Effector CD8-positive, alpha-beta T cell (primary cell): ENCODE data around the gene CHCHD4.

Experiments
- DNase-seq: peaks from one replicate; lab custom pipeline; 2025; lab: John Stamatoyannopoulos, UW

Gene CHCHD4

DNA sequence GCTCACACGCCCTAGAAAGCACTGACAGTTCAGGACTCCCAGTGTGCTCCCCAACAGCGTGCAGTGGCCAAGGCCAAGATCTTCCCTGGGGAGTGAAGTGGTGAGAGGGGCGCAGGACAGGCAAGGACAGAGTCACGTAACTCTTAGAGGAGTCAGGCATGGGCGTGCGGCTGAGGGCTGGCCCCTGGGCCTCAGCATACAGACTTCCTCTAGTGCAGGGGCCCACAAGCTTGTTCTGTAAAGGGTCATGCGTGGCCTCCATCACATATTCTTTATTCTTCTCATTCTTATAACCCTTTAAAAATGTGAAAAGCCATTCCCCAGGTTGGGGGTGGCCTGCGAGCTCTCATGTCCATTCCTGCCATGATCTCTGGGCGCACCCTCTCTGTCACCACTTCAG, 25.4 kb upstream of the CHCHD4 start:
- no peak for DNase-seq

DNA sequence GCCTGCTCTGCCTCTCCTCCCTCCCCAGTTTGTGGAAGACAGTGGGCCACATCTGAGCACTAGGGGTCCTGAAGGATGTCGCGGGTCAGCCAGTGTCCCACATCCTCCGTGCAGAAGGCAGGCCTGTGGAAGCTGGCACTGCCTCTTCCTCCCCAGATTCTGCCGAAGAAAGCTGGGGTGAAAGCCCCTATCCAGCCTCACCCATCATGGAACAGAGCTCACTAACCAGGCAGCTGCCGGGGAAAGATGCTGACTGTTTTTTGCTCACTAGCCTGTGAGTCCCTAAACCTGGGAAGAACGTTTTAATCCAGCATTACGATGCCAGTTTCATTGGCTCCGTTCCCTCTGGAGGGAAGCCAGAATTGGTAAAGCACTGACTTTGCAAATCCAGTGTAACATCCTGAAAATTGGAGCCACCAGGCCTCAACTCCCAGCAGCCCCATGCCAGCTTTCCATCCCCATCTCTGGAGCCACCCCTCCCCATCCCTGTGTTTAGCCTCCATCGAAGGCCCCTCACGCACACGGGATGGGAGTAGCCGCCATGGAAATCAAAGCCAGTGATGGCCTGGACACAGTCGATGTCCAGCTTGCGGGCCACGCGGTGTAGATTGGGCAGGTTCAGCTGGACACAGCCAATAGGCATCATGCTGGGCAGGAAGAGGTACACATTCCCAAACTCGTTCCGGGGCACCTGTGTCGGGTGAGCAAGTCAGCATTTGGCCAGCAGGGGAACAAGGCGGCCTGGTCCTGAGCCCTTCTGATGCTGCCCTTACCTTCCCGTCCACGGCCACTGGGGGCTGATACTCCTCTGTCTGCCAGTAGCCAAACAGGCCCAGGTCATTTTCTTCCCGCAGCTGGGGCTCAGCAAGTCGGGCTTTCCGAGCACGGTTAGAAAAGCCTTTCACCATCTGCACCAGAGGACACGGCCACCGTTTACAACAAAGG, 23.6 kb upstream of the CHCHD4 start:
- DNase-seq = no peak

DNA sequence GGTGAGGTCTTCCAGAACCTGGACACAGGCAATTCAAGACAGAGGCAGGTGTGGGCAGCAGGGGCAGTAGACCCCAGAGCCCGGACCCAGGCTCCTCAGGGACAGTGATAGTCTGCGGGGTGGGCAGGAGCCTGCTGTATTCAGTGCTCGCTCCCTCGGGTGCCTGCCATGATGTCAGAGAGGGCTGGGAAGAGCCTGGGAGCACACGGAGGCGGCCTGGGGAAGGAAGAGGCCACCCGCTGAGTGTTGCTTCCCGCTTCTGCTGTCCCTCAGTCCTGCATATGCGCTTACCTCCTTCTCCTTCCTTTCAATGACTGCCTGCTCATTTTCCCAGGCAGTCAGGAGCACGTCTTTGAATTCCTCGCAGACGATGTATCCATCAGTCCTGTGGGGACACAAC, 22.9 kb upstream of the CHCHD4 start:
- no peak for DNase-seq

DNA sequence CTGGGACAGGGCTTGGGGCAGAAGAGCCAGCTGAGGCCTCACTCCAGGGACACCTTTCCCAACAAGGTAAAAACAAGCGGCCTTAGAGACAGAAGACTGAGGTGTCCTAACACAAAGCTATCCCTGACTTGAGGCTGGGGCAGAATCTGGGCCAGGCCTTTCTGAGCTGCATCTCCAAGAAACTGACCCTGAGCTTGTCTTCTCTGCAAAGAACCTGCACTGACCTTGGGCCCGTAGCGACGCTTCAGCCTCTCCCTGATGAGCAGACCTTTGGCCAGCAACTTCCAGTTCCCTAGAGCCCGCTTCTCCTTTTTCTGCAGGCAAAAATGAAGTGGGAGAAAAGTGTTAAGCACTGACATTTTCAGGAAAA, 22.4 kb upstream of the CHCHD4 start:
- no peak for DNase-seq

DNA sequence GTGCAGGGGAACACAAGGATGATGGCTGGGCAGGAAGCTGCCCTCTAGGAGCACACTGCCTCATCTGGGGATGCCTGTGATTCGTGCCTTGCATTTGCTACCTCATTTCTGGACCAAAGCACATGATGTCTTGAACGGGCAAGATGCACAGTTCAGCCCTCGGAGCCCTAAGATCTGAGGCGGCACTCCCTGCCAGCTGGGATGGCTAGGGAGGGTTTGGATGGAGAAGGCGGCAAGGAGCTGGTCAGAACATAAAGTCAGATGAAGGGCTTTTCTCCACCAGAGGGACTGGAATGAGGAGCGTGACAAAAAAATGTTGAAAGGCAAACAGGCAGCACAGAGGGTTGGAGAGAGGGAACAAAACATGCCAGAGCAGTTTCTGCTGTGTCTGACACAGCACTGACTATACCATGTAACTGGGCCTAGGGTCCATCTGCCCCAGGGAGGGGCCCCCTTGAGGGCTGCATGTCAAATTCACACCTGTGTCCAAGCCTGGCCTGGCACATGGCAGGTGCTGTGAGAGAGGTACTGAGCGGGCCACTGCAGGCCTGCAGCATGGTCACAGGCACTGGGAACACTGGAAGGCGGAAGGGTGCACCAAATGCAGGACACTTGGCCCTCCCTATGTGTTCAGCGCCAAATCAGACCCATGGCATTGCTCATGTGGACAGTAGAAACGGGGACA, 21.9 kb upstream of the CHCHD4 start:
- DNase-seq = no peak

DNA sequence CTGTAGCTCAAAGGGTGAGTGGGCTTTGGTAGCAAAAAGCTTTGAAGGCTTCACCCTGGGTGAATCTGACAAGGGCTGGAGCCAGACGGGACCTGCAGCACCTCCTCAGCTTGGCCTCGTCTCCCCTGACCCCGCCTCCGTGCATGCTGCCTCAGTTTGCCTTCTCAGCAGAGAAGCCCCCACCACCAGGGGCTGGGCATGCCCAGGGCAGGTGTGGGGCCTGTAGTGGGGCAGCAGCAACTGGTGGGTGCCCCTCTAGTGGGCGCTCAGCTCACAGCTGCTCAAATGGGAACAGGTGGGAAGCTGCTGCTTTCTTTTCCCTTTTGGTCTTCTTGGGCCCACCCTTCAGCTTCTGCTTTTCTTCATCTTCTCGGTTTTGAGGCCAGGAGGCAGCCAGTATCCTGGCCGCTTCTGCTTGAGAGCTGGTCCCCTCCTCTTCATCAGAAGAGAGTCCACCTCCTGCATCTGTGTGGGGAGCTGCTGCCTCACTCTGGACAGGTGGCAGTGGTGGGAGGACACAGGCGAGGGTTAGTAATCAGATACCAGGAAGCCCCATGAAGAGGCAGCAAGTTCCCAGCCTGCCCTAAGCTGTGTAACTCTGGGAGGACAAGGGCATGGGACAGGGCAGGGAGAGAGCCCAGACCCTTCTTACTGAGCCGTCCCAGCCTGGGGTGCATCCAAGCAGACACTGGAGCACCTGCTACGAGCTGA, 21.2 kb upstream of the CHCHD4 start:
- no peak for DNase-seq

DNA sequence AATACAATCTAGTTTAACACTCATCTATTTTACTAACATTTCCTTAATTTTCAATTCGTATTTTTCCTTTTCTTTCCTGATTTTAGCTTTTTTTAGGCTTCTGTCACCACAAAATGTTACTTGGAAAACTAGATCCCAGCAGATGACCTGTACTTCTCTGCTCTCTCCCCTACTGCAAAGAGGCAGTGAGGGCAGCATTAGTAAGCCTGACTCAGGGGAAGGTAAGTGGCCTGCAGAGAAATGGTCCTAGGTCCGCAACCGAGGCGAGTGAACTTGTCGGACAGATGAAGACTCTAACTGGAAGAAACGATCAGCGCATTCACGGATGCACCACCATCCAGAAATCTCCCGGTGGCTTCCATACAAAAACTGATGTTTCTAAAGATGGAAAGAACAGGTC, 20.6 kb upstream of the CHCHD4 start:
- no peak for DNase-seq

DNA sequence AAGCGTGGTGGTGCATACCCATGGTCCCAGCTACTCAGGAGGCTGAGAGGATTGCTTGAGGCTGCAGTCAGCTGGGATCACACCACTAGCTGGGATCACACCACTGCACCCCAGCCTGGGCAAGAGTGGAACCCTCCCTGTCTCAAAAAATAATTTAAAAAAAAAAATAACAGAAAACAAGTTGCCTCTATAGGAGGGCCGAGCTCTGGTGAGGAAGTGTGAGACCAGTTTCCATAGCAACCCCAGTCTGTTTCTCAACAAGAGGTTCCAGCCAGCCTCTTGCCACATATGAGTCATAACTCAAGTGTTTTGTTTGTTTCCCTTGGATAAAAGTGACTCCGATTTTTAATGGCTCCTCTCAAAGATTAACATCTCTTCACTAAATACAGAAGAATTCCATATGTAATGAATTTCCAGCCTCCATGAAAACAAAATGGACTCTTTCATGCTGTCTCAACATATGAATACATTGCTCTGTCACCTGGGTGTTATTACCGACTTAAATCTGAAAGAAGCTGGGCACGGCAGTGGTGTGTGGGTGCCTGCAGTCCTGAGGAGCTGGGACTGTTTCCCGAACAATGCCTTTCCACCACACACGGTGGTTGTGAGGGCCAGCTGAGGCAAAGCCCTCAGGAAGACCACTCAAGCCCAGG, 19.9 kb upstream of the CHCHD4 start:
- DNase-seq = peak; percentile 39

DNA sequence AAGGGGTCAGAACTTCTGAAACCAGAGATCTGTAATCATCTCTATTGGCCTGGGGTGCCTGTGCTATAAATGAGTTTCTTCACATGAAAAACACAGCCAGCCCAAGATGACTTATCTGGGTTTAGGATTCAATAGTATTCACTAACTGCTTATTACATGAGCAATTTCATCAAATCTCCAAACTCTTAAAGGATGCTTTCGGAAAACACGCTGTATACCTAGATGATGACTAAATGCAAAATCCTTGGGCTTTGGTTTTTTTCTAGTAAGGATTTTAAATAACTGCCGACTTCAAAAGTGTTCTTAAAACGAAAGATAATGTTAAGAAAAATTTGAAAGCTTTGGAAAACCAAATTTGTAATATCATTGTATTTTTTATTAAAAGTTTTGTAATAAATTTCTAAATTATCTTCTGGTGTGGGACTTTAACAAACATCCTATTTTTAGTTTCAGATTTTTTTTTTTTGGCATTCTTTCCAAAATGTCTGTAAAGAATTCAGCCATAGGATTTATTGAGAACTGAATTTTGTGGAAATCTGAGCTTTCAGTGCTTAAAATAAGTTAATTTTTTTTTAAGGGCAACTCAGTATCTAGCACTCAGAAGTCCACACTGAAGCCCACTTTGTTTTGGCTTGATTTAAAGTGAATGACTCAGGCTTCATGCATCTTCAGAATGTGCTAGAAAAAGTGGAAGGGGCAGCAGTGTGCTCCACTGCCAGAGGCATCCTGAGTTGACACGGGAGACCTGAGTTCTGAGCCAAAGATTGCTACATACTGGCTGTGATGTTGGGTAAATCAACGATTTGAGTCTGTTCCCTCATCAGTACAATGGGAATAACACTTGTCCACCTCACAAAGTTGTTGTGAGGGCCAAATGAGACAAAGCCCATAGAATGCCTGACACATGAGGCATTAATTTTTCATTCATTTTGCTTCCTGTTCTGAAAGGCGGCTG, 18.9 kb upstream of the CHCHD4 start:
- DNase-seq = no peak

DNA sequence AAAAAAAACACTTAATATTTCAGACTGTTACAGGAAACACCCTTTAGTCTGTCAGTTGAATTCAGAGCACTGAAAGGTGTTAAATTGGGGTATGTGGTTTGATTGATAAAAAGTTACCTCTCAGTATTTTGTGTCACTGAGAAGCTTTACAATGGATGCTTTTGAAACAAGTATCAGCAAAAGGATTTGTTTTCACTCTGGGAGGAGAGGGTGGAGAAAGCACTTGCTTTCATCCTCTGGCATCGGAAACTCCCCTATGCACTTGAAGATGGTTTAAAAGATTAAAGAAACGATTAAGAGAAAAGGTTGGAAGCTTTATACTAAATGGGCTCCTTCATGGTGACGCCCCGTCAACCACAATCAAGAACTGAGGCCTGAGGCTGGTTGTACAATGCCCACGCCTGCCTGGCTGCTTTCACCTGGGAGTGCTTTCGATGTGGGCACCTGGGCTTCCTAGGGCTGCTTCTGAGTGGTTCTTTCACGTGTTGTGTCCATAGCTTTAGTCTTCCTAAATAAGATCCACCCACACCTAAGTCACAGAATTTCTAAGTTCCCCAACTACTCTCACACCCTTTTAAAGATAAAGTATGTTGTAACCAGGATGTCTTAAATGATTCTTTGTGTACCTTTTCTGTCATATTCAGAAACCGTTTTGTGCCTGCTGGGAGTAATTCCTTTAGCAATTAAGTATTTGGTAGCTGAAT, 18.0 kb upstream of the CHCHD4 start:
- DNase-seq = peak; percentile 14

DNA sequence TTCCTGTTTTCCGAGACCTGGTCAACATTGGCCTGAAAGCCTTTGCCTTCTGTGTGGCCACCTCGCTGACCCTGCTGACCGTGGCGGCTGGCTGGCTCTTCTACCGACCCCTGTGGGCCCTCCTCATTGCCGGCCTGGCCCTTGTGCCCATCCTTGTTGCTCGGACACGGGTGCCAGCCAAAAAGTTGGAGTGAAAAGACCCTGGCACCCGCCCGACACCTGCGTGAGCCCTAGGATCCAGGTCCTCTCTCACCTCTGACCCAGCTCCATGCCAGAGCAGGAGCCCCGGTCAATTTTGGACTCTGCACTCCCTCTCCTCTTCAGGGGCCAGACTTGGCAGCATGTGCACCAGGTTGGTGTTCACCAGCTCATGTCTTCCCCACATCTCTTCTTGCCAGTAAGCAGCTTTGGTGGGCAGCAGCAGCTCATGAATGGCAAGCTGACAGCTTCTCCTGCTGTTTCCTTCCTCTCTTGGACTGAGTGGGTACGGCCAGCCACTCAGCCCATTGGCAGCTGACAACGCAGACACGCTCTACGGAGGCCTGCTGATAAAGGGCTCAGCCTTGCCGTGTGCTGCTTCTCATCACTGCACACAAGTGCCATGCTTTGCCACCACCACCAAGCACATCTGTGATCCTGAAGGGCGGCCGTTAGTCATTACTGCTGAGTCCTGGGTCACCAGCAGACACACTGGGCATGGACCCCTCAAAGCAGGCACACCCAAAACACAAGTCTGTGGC, 17.1 kb upstream of the CHCHD4 start:
- DNase-seq = no peak

DNA sequence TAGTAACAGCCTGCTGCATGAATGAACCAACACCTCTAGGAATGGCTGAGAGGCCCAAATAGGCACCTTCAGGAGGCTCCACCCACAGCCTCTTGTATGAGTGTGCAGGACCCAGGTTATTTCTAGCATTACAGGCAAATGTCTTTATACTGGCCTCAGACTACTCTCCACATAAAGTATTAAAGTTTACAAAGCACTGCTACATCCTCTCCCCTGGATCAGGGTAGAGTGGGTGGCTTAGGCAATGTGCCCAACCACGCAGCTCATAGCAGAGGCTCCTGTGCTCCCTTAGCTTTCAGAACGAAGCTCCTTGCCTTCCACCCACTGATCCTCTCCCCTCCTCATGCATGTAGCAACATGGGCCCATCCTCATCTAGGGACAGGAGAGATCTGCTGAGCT, 16.5 kb upstream of the CHCHD4 start:
- DNase-seq = no peak

DNA sequence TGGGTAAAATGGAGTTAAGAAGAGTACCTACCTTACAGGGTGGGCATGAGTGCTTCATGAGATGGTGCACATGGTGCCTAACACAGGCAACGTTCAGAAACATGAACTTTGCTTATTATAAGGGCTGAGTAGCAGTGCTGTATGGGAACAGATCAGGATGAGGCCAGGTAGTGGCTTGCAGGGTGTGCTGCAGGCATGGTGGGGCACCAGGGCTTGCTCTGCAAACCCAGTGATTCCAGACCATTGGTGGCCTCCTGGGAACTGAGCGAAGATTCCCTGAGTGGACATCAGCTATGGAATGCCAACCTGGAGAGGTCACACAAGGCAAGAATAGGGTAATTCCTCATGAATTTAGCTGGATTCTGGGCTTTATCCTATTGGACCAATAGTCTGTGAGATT, 16.0 kb upstream of the CHCHD4 start:
- DNase-seq = no peak

DNA sequence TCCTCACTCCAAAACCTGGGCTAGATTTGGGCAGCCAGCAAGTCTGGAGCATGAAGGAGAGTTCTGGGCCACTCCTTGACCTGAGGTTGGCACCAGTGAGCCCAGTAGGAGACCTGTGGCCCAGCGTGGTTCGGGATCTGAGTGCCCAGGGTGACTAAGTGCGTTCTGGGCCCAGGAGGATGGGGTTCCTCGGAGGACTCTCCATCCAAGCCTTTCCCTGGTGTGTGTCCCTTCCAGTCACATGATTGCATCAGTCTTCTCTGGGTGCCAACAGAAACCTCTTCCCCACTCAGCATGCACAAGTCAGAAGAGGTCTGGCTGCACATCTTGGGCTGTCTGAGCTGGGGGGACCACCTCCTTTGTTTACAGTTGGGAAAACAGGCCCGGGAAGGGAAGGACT, 15.1 kb upstream of the CHCHD4 start:
- DNase-seq = no peak

DNA sequence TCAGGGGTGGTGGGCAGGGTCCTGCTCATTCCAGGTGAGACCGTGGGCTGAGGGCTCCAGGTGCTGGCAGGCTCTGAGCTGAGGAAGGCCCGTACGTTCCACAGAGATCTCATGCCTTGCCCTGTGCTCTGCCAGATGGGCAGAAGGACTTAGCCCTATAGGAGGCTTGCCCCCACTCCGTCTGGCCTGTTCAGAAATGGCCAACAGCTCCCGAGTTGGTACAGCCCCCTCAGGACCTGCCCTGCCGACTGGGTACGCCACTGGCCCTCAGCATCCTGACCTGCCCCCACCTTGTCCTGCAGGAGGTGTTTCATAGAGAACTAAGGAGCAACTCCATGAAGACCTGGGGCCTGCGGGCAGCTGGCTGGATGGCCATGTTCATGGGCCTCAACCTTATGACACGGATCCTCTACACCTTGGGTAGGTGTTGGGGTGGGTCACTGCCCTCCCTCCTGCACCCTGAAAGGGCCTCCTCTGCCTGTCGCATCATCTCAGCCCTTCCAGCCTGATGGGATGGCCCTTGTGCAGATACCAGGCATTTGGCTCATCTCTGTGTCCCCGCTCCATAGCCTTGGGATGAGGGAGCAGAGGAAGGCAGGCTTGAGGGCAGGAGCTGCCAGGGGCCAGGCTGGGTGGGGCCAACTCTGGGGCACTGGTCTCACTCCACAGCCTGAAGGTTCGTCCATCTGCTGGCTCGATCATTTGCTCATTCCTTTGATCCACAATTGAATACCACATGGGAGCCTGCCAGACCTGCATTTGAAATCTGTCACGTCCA, 14.4 kb upstream of the CHCHD4 start:
- no peak for DNase-seq

DNA sequence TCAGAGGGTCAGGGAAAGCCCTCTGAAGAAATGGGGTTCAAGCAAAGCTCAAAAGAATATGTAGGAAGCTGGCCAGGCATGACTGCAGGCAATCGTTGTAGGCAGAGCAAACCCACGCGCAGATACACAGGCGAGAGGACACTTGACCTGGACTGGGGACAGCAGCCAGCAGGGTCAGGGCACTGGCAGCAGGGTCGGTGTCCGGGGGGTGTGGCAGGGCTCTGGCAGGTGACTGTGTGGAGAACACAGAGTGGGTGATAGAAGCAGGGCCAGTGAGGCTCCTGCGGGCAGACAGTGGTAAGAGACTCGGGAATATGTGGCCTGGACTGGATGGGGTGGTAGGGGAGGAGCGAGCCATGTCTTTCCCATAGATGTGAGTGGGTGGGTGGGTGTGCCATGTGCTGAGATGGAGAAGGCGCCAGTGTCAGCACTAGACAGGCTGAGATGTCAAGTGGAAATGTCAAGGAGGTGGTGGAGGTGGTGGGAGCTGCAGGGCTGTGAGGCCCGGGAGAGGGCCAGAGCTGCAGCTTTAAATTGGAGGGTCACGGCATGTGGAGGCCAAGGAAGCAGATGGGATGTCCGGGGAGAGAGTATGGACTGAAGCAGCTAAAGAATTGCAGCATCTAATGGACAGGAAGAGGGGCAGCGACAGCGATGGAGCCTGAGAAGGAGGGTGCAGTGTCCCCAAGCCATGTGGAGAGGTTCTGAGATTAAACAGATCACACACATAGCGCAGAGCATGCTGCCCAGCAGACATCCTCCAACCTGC, 13.6 kb upstream of the CHCHD4 start:
- no peak for DNase-seq

DNA sequence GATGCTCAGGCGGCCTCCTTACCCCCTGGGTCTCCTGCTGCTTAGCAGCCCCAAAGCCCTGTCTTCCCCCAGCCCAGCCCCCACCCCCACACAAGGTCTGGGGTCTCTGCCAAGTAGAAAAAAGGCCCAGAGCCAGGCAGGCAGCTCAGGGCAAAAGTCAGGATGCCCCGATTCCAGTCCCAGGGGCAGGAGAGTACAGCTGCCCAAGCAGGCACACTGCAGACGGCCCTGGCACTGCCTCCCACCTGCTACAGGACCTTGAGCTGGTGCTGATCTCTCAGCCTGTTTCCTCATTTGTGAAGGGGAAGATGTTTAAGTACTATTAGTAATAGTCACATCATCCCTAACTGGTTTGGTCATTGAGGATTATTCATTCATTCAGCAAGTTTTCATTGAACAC, 12.8 kb upstream of the CHCHD4 start:
- DNase-seq = no peak

DNA sequence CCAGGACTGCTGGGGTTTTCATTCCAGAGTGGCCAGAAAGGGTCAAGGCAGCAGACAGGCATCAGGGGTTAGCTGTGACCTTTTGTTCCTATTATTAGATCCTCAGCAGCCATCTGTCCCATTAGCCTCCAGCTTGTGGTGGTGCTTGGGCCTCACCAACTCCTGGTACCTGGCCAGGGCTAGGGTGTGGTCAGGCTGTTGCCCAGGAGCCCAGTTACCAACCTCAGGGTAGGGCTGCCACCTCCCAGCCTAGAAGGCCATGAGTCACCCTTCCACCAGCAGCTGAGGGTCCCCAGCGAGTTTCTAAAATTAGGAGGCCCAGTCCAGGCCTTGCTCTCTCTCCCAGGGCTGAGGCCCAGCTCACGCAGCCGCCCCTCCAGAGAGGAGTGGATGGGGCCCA, 12.3 kb upstream of the CHCHD4 start:
- no peak for DNase-seq
